ENCODE results near the gene SLC35E1. TPM values are rescaled to one million over a fixed set of nuclear protein-coding genes. Genes with fewer than 3 reads are reported as not detected.

The SLC35E1 gene
- total and polyA plus RNA-seq, 2 of the 4 experiments (the other 2 are of a cell fraction) = 22.6 to 38.0 TPM

DNA sequence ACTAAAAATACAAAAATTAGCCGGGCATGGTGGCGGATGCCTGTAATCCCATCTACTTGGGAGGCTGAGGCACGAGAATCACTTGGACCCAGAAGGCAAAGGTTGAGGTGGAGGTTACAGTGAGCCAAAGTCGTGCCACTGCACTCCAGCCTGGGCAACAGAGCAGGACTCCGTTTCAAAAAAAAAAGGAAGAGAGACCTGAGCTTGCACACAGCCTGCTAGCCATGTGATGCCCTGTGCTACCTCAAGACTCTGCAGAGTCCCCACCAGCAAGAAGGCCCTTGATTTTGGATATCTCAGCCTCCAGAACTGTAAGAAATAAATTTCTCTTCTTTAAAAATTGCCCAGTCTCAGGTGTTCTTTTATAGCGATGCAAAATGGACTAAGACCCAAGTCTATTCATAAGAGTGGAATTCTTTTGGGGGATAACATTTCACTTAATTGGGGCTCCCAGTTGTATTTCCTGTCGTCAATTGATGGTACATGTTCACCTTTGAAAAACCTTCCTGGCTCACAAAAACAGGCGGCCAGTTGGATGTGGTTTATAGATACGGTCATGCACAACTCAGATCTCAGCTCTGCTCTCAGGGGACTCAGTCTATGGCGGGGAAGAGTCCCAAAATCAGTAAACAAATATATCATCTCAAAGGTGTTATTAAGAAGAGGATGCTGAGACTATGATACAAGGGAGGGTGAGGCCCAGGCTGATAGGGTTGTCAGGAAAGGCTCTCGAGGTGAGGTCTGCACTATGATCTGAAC, 27.6 kb downstream of the SLC35E1 start:
- no peak overlapping the region for H3K4ac ChIP-seq (ENCODE audit: low read depth, low read length)
- H3K18ac ChIP-seq (ENCODE audit: low read depth, low read length) = no peak overlapping the region
- H3K4me2 ChIP-seq (ENCODE audit: low read depth, low read length) = no peak overlapping the region
- DNase-seq (no peak), ATAC-seq (ENCODE audit: low read depth) (no peak)
- peaks cover 7% of the 10 kb centered on the region; the same call in 1 of the 2 replicates for H3K9me1 ChIP-seq (ENCODE audit: insufficient read depth, low read length)
- peaks cover 6% of the 10 kb centered on the region for H3K36me3 ChIP-seq (ENCODE audit: control insufficient read depth, insufficient read depth, low read length)
- TF ChIP-seq SMC3 (IDR thresholded peaks at IDR 0.05; ENCODE audit: low read depth, low read length) (no peak), CHD1 (IDR thresholded peaks at IDR 0.05; ENCODE audit: low read depth, low read length) (no peak), MXI1 (IDR thresholded peaks at IDR 0.05; ENCODE audit: borderline replicate concordance, low read depth, low read length) (no peak), FOS (IDR thresholded peaks at IDR 0.05; ENCODE audit: low read depth, low read length) (no peak), MAZ (IDR thresholded peaks at IDR 0.05; ENCODE audit: borderline replicate concordance, low read depth, low read length) (no peak), RAD21 (IDR thresholded peaks at IDR 0.05; ENCODE audit: low read length) (no peak), NFE2L2 (IDR thresholded peaks at IDR 0.05; ENCODE audit: low read depth, low read length) (no peak), CEBPB (IDR thresholded peaks at IDR 0.05; ENCODE audit: low read depth, low read length) (no peak), RFX5 (IDR thresholded peaks at IDR 0.05; ENCODE audit: low read depth, low read length) (no peak)
- TF ChIP-seq, protein P1, sequence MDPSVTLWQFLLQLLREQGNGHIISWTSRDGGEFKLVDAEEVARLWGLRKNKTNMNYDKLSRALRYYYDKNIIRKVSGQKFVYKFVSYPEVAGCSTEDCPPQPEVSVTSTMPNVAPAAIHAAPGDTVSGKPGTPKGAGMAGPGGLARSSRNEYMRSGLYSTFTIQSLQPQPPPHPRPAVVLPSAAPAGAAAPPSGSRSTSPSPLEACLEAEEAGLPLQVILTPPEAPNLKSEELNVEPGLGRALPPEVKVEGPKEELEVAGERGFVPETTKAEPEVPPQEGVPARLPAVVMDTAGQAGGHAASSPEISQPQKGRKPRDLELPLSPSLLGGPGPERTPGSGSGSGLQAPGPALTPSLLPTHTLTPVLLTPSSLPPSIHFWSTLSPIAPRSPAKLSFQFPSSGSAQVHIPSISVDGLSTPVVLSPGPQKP (IDR thresholded peaks at IDR 0.05; ENCODE audit: borderline replicate concordance, low read depth, low read length) = no peak
- TF ChIP-seq, protein P2, sequence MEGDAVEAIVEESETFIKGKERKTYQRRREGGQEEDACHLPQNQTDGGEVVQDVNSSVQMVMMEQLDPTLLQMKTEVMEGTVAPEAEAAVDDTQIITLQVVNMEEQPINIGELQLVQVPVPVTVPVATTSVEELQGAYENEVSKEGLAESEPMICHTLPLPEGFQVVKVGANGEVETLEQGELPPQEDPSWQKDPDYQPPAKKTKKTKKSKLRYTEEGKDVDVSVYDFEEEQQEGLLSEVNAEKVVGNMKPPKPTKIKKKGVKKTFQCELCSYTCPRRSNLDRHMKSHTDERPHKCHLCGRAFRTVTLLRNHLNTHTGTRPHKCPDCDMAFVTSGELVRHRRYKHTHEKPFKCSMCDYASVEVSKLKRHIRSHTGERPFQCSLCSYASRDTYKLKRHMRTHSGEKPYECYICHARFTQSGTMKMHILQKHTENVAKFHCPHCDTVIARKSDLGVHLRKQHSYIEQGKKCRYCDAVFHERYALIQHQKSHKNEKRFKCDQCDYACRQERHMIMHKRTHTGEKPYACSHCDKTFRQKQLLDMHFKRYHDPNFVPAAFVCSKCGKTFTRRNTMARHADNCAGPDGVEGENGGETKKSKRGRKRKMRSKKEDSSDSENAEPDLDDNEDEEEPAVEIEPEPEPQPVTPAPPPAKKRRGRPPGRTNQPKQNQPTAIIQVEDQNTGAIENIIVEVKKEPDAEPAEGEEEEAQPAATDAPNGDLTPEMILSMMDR (conservative IDR thresholded peaks at IDR 0.05; ENCODE audit: low read depth, low read length) = no peak
- WGBS, 2 experiments (ENCODE audit: extremely low coverage in 2 of 2, insufficient read length in 1 of 2) = 100% methylated on average over 3 of the region's 11 CpGs; no CpG with 5 or more reads in 1 of the 2 experiments
- POLR2A ChIA-PET (ENCODE audit: unreplicated experiment) = no interaction called here
- no peak overlapping the region for H3K9ac ChIP-seq (ENCODE audit: low read depth, low read length)
- no peak overlapping the region for H2BK5ac ChIP-seq (ENCODE audit: low read depth, low read length, poor library complexity, severe bottlenecking)
- intact Hi-C loops (cut with micrococcal nuclease) = no loop called here
- no peak overlapping the region for H4K8ac ChIP-seq (ENCODE audit: low read depth in 2 of 2, low read length in 2 of 2)
- H3K27me3 ChIP-seq (ENCODE audit: control insufficient read depth, insufficient read depth, low read length) = no peaks in the 10 kb centered on the region
- dilution Hi-C loops (cut with HindIII; ENCODE audit: low sequenced_read_pairs, unreplicated experiment) = no loop called here
- H2BK15ac ChIP-seq (ENCODE audit: low read depth, low read length) = no peak overlapping the region
- no peak overlapping the region for H3K27ac ChIP-seq (ENCODE audit: insufficient read depth, low read length)
- H2AK9ac ChIP-seq (replicated peaks; ENCODE audit: low read depth, low read length, poor library complexity) = no peak overlapping the region
- no peak overlapping the region for H3K14ac ChIP-seq (replicated peaks; ENCODE audit: low read depth, low read length)
- CTCF ChIA-PET = no interaction called here
- H4K5ac ChIP-seq (ENCODE audit: low read depth, low read length) = no peak overlapping the region
- H3K9me3 ChIP-seq (ENCODE audit: control insufficient read depth, insufficient read depth, low read length) = no peaks in the 10 kb centered on the region
- no peak overlapping the region for H2BK120ac ChIP-seq (ENCODE audit: low read depth, low read length)
- peaks cover 2% of the 10 kb centered on the region for H3K4me1 ChIP-seq (ENCODE audit: control insufficient read depth, insufficient read depth, low read length)
- H4K91ac ChIP-seq (ENCODE audit: insufficient read depth, low read depth, low read length) = no peak overlapping the region
- peaks cover 20 to 58% of the 10 kb centered on the region in 2 experiments for H3K79me1 ChIP-seq (ENCODE audit: low read depth in 1 of 2, low read length in 2 of 2)
- in situ Hi-C loops (cut with MboI; ENCODE audit: low sequenced_read_pairs) = no loop called here
- no peak overlapping the region for H2AFZ ChIP-seq (replicated peaks; ENCODE audit: low read length, poor library complexity)
- H3K56ac ChIP-seq (ENCODE audit: extremely low read depth, insufficient read depth, low read length) = no peak overlapping the region
- H2BK20ac ChIP-seq (ENCODE audit: low read depth, low read length) = no peak overlapping the region
- H3K4me3 ChIP-seq (ENCODE audit: insufficient read depth, low read depth, low read length) = no peak overlapping the region
- H4K20me1 ChIP-seq (ENCODE audit: insufficient read depth, low read length) = peaks cover 21% of the 10 kb centered on the region
- H3K23ac ChIP-seq (ENCODE audit: low read depth, low read length) = no peak overlapping the region
- no peak overlapping the region for H2AK5ac ChIP-seq (ENCODE audit: low read depth, low read length)
- BruUV-seq (replicated peaks) = no TSS peak

Measured in IMR-90 (cell line).